Activated naive CD8-positive, alpha-beta T cell treated with anti-CD3 and anti-CD28 coated beads, Interleukin-2, amount 50 U/mL, for 24 hours (primary cell): ENCODE measurements around the gene ADAMTS16.

Experiments
- ATAC-seq: fragments of 150-1000 bp; cut with Tn5 transposase; one replicate; pipeline ENCODE4 v1.10.0; 2021
- DNase-seq: peaks from one replicate; pipeline ENCODE4 v3.0.0; 2021
- H3K27ac Mint-ChIP-seq: one replicate; pipeline ENCODE4 v1.8.0; 2021; ENCODE audit warnings: mild to moderate bottlenecking, mixed read lengths
- H3K27me3 Mint-ChIP-seq: one replicate; pipeline ENCODE4 v1.8.0; 2021; ENCODE audit warnings: mixed read lengths
- H3K36me3 Mint-ChIP-seq: one replicate; pipeline ENCODE4 v1.8.0; 2021; ENCODE audit warnings: low read depth, mixed read lengths
- H3K4me1 Mint-ChIP-seq: one replicate; pipeline ENCODE4 v1.8.0; 2021; ENCODE audit warnings: mixed read lengths
- H3K4me3 Mint-ChIP-seq: one replicate; pipeline ENCODE4 v1.8.0; 2021; ENCODE audit warnings: mild to moderate bottlenecking, moderate library complexity, mixed read lengths
- H3K9me3 Mint-ChIP-seq: one replicate; pipeline ENCODE4 v1.8.0; 2021; ENCODE audit warnings: mixed read lengths

ADAMTS16 gene

DNA sequence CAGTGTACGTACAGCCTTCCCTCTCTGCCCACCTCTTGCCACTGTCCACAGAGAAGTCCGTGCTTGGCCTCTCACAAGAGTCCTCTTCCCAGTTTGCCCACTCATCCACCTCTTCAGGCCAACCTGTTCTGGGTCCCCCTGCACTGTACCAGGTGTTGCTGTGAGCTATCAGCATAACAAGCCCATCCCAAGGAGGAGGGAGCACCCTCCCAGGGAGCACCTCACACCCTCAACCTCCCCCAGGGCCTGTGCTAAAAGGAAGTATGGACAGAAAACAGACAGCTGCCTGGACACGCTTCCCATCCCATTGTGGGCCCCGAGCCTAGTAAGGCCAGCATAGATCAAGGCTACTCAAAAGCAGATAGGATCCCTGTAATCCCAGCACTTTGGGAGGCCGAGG, 168.2 kb downstream of the ADAMTS16 start:
- no peak for ATAC-seq
- H3K4me1 Mint-ChIP-seq, result no peaks in the 10 kb centered on the region
- H3K4me3 Mint-ChIP-seq, result no peak overlapping the region
- H3K36me3 Mint-ChIP-seq, result no peaks in the 10 kb centered on the region
- H3K9me3 Mint-ChIP-seq, result peaks cover 3% of the 10 kb centered on the region
- no peak for DNase-seq
- no peaks in the 10 kb centered on the region for H3K27me3 Mint-ChIP-seq
- H3K27ac Mint-ChIP-seq, result no peak overlapping the region

DNA sequence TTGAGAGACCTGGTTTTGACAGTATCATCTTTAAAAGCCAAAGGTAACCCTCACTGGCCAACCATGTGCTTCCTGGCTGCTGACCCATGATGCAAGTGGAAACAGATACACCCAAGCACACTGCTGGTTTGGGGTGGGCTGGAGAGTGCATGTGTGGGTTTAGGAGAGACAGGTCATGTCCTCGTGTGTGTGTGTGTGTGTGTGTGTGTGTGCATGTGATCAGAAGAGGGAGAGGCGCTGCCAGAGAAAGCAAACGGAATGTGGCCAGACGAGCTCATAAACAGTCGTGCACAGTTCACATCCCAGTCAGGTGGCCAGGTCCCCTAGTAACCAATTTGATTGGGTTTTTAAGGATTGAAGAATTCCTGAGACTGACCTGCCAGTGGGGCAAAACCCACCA, 169.5 kb downstream of the ADAMTS16 start:
- no peak overlapping the region for H3K27ac Mint-ChIP-seq
- ATAC-seq (no peak), DNase-seq (no peak)
- no peaks in the 10 kb centered on the region for H3K27me3 Mint-ChIP-seq
- H3K9me3 Mint-ChIP-seq, result peaks cover 3% of the 10 kb centered on the region
- H3K4me3 Mint-ChIP-seq, result no peak overlapping the region
- H3K4me1 Mint-ChIP-seq, result no peaks in the 10 kb centered on the region
- no peaks in the 10 kb centered on the region for H3K36me3 Mint-ChIP-seq

DNA sequence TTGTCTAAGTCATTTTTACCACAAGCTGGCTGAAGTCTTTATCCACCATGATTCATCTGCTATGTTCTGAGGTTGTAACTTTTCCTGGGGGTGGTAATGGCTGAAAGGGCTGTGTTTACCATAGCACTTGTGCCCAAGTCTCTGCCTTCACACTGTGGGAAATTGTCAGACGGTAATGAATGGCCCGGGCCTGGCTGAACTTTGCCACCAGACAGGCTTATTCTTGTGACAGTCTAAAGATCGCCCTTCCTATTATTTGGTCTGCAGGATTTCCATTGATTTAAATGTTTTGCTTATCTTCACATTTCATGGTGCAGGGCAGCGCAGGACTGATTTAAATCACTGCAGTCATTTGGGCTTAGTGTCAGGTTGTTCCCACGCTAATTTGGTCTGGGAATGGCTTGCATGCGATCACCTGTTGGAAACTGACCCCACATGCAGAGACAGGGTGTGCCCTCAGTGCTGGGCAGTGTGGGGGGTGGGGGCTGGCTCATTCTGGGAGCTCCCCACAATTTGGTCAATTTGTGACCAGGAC, 173.0 kb downstream of the ADAMTS16 start:
- H3K4me1 Mint-ChIP-seq, result no peaks in the 10 kb centered on the region
- ATAC-seq, result no peak

DNA sequence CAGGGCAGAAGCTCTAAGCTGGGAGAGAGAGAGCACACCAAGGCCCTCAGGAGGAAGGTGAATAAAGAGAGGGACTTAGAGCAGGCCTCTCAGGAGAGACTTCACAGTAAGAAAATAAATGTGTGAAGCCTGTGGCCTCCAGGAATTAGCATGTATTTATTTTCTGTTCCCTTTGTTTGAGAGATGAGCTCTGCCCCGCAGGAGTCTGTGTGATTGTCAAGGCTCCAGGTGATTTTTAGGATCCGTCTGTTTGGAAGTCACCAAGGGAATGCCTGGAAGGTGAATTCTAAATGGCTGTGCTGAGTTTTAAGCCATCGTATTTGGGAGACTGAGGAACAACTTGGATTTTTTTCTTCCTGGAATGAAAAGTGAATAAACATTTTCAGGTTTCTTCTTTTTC, 174.0 kb downstream of the ADAMTS16 start:
- Mint-ChIP-seq H3K27ac (no peak overlapping the region), H3K4me3 (no peak overlapping the region), H3K4me1 (no peaks in the 10 kb centered on the region), H3K9me3 (peaks cover 3% of the 10 kb centered on the region), H3K27me3 (no peaks in the 10 kb centered on the region), H3K36me3 (no peaks in the 10 kb centered on the region)
- DNase-seq (no peak), ATAC-seq (no peak)

More for the DNA sequence above, 173.0 kb downstream of the ADAMTS16 start:
- Mint-ChIP-seq H3K36me3 (no peaks in the 10 kb centered on the region), H3K27me3 (no peaks in the 10 kb centered on the region), H3K9me3 (peaks cover 3% of the 10 kb centered on the region), H3K27ac (no peak overlapping the region), H3K4me3 (no peak overlapping the region)
- no peak for DNase-seq

DNA sequence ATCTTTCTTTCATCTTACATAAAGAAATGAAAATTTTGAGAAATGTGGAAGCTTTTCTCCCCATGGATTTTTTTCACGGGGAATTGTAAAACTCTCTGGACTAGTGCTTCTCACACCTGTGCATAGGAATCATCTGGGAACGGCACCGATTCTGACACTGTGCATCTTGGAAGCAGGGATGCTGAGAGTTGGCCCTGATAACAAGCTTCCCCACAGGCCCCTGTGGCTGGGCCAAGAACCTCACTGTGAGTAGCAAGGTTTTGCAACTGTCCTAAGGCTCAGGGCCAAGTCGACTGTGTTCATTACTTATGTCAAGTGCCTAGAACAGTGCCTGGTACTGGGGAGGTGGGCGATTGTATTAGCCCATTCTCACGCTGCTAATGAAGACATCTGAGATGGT, 174.5 kb downstream of the ADAMTS16 start:
- no peak overlapping the region for H3K4me3 Mint-ChIP-seq
- peaks cover 4% of the 10 kb centered on the region for H3K9me3 Mint-ChIP-seq
- no peak for ATAC-seq

DNA sequence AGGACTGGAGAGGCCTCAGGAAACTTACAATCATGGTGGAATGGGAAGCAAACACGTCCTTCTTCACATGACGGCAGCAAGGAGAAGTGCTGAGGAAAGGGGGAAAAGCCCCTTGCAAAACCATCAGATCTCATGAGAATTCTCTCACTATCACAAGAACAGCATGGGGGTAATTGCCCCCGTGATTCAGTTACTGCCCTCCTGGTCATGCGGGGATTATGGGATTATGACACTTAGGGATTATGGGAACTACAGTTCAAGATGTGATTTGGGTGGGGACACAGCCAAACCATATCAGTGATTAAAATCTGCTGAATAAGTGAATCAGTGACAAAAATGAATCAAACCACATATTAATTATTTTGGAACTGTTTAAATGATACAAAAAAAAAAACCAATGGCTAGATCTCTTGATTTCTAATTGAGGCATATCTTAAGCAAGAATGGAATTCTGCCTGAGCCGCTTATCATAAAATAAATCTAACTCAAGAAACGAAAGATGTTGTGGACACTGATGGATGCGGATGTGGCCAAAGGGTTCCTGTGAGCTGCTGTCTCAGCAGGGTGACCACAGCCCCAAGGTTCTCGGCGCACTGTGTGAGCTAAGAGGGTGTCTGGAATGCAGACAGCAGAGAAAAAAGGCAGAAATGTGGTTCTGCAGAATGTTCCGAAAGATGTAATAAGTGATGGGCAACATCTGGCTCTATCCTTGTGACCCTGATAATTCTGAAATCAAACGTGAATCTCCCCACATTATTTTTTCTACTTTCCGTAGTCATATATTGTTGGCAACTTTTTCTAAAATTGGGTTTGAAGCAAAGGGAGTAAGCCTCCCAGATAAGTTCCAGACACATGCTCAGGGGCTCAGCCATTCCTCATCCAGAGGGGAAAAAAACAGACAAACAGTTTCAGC, 175.2 kb downstream of the ADAMTS16 start:
- H3K4me1 Mint-ChIP-seq, result no peaks in the 10 kb centered on the region
- no peaks in the 10 kb centered on the region for H3K36me3 Mint-ChIP-seq
- ATAC-seq (no peak), DNase-seq (no peak)
- H3K27ac Mint-ChIP-seq, result no peak overlapping the region
- H3K4me3 Mint-ChIP-seq, result no peak overlapping the region
- peaks cover 8% of the 10 kb centered on the region for H3K9me3 Mint-ChIP-seq
- no peaks in the 10 kb centered on the region for H3K27me3 Mint-ChIP-seq

More for the DNA sequence above, 174.5 kb downstream of the ADAMTS16 start:
- Mint-ChIP-seq H3K27ac (no peak overlapping the region), H3K36me3 (no peaks in the 10 kb centered on the region), H3K4me1 (no peaks in the 10 kb centered on the region), H3K27me3 (no peaks in the 10 kb centered on the region)
- DNase-seq, result no peak

DNA sequence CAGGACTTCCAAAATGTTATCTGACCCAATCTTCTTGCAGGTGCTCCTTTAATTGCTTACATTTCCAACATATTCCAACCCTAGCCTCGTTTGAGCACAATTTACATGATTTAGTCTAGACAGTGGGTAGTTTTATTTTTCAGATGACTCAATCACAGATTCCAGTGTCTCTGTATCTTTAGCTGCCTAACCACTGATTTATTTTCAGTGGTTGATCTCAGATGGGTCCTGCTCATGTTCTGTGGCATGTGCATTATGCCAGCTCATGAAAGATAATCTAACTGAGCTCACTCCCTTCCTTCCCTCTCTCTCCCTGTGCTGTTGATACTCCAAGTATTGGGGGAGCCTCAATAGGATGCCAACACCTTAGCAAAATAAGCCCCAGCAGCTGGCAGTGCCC, 176.2 kb downstream of the ADAMTS16 start:
- H3K9me3 Mint-ChIP-seq, result peaks cover 11% of the 10 kb centered on the region
- DNase-seq, result no peak
- H3K4me1 Mint-ChIP-seq, result no peaks in the 10 kb centered on the region
- no peak for ATAC-seq
- no peaks in the 10 kb centered on the region for H3K27me3 Mint-ChIP-seq
- no peaks in the 10 kb centered on the region for H3K36me3 Mint-ChIP-seq
- no peak overlapping the region for H3K4me3 Mint-ChIP-seq
- no peak overlapping the region for H3K27ac Mint-ChIP-seq

DNA sequence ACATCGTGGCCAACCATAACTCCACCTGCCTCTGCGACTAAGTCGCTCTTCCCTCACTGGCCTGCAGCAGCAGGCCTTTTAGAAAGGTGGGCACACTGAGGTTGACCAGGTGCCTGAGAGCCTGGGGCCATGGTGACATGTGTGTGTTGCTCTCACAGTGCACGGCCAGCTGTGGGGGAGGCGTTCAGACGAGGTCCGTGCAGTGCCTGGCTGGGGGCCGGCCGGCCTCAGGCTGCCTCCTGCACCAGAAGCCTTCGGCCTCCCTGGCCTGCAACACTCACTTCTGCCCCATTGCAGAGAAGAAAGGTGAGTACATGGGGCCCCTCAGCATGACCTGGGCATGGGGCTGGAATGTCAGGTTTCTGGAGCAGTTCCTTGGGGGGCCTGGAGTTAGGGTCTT, 177.8 kb downstream of the ADAMTS16 start:
- ATAC-seq (no peak), DNase-seq (no peak)
- H3K27ac Mint-ChIP-seq, result no peak overlapping the region
- no peaks in the 10 kb centered on the region for H3K4me1 Mint-ChIP-seq
- no peaks in the 10 kb centered on the region for H3K36me3 Mint-ChIP-seq
- H3K9me3 Mint-ChIP-seq, result peaks cover 20% of the 10 kb centered on the region
- H3K27me3 Mint-ChIP-seq, result no peaks in the 10 kb centered on the region
- H3K4me3 Mint-ChIP-seq, result no peak overlapping the region

DNA sequence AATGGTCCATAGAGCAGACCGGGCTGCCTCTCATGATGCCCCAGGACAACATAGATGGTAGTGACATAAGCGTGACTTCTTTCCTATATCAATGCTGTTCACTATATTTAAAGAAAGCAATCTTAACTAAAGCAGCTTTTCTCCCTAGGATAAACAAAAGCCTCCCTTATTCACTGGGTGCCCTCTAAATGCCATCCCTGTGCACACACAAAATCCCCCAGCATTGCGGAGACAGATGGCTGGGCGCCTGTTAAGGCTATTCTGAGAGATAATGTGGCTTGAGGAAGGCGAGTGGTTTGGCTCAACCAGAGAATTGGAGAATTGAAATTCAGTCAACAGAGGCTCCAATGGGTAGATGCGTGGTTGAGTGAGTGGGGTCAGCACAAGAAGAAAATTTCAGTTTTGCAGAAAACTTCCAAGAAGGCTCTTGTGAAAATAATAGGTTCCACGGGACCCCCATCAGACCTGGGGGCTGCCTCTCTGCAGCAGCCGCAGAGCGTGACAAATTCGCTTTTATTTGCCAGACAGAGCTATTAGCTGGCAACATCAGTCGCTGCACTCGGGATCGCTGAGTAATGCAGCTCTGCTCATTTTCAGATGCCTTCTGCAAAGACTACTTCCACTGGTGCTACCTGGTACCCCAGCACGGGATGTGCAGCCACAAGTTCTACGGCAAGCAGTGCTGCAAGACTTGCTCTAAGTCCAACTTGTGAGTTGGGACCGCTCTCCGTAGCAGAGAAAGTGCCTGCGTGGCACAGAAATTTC, 178.5 kb downstream of the ADAMTS16 start:
- H3K4me3 Mint-ChIP-seq, result no peak overlapping the region
- no peaks in the 10 kb centered on the region for H3K27me3 Mint-ChIP-seq
- H3K27ac Mint-ChIP-seq, result no peak overlapping the region
- no peaks in the 10 kb centered on the region for H3K36me3 Mint-ChIP-seq
- ATAC-seq (no peak), DNase-seq (no peak)
- peaks cover 20% of the 10 kb centered on the region for H3K9me3 Mint-ChIP-seq
- H3K4me1 Mint-ChIP-seq, result no peaks in the 10 kb centered on the region

DNA sequence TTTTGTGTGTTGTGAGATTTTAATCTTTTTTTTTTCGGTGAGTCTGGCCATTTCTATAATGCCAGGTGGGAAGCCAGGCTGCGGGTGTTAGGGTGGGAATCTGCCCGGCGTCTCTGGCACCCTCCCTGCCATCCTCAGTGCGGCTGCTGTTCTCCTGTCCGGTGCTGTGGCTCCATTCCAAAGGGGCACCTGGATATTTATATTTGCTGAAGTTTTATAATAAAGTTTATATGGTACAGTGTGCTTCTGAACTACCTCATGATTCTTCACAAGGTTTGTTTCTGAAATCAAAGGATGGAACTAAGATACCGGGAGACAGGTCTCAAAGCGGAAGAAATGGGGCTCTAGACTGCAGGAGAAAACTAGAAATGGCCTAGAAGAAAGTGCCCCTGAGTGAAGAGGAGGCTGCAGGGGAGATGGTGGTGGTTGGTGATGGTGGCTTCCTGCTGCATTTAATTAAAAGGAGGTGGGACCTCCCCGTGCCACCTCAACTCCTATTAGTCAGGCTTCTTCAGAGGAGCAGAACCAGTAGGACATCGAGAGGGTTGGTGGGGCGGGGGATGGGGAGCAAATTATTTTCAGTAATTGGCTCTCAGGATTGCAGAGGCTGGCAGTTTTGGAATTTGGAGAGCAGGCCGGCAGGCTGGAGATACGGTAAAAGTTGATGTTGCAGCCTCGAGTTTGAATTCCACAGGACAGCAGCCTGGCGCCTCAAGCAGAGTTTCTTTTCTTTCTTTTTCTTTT, 180.1 kb downstream of the ADAMTS16 start:
- ATAC-seq (no peak), DNase-seq (no peak)
- H3K36me3 Mint-ChIP-seq, result no peaks in the 10 kb centered on the region
- no peak overlapping the region for H3K27ac Mint-ChIP-seq
- H3K4me1 Mint-ChIP-seq, result no peaks in the 10 kb centered on the region
- H3K4me3 Mint-ChIP-seq, result no peak overlapping the region
- H3K27me3 Mint-ChIP-seq, result no peaks in the 10 kb centered on the region
- peaks cover 20% of the 10 kb centered on the region for H3K9me3 Mint-ChIP-seq

DNA sequence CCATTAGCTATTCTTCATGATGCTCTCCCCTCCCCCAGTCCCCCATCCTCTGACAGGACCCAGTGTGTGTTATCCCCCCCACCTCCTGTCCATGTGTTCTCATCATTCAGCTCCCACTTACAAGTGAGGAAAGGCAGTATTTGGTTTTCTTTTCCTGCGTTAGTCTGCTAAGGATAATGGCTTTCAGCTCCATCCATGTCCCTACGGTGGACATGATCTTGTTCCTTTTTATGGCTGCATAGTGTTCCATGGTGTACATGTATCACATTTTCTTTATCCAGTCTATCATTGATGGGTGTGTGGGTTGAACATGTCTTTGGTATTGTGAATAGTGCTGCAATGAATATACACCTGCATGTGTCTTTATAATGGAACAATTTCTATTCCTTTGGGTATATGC, 181.0 kb downstream of the ADAMTS16 start:
- no peaks in the 10 kb centered on the region for H3K36me3 Mint-ChIP-seq
- H3K4me1 Mint-ChIP-seq, result no peaks in the 10 kb centered on the region
- ATAC-seq (no peak), DNase-seq (no peak)
- H3K27ac Mint-ChIP-seq, result no peak overlapping the region
- H3K27me3 Mint-ChIP-seq, result no peaks in the 10 kb centered on the region
- H3K9me3 Mint-ChIP-seq, result peaks cover 20% of the 10 kb centered on the region
- no peak overlapping the region for H3K4me3 Mint-ChIP-seq

DNA sequence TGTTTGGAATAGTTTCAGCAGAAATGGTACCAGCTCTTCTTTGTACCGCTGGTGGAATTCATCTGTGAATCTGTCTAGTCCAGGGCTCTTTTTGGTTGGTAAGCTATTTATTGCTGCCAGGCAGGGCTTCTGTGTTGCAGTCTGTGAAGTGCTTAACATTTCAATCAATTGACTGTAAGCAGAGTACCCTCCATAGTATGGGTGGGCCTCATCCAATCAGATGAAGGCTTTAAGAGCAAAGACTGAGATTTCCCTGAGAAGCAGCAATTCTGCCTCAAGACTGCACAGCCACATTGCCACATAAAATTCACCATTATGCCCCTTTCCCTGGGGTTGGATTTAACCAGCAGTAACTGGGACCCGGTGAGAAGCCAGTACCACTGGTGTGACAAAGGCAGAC, 183.4 kb downstream of the ADAMTS16 start:
- no peaks in the 10 kb centered on the region for H3K36me3 Mint-ChIP-seq
- peaks cover 4% of the 10 kb centered on the region for H3K27me3 Mint-ChIP-seq
- no peaks in the 10 kb centered on the region for H3K4me1 Mint-ChIP-seq
- no peak overlapping the region for H3K4me3 Mint-ChIP-seq
- H3K27ac Mint-ChIP-seq, result no peak overlapping the region
- DNase-seq (no peak), ATAC-seq (no peak)
- peaks cover 32% of the 10 kb centered on the region for H3K9me3 Mint-ChIP-seq

DNA sequence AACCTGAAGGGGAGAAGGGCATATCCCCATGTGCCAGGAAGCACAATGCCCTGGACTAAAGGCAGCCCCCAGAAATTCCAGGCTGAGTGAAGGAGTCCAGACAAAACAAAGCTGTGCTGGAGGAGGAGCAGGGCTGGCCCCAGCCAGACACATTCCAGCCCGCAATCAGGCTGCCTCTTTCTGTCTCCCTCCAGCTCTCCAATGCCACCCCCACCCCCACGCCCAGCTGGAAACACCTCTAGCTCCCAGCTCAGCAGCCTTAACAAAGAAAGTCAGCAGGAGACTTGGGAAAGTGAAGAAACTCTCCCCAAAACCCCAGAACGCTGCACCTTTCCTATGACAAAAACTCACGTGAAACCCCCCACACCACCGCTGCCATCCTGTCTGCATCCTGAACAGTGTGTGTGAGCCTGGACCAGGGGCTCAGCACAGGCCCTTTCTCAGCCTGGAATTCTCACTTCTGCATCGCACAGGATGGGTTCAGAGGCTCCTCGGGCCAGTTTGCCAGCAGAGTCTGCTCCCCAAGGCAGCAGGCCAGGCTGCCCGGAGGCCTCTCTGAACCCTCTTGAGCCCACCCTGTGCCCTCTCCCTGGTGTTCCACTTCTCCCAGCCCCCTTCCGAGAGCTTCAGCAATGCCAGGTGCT, 186.1 kb downstream of the ADAMTS16 start:
- ATAC-seq, result no peak
- Mint-ChIP-seq H3K4me3 (no peak overlapping the region), H3K27me3 (peaks cover 4% of the 10 kb centered on the region), H3K9me3 (peaks cover 27% of the 10 kb centered on the region), H3K36me3 (no peaks in the 10 kb centered on the region), H3K4me1 (no peaks in the 10 kb centered on the region), H3K27ac (no peak overlapping the region)
- DNase-seq, result no peak

DNA sequence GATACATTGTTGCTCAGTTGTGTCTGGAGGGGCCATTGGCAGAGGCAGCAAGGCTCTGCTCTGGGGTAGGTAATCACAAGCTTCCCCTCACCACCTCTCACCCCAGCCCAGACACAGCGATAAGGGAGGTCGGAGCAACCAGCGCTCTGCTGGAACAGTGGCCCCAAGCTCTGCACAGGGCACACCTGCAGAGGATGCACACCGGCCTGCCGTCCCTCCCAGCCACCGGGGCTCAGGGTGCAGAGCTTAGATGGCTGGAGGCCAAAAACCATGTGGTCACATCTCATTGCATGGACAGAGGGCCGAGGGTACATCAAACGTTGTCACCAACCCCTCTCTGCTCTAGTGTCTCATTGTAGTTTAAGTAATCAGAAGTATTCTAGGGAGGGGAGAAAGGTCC, 187.0 kb downstream of the ADAMTS16 start:
- H3K4me1 Mint-ChIP-seq, result no peaks in the 10 kb centered on the region
- H3K4me3 Mint-ChIP-seq, result no peak overlapping the region
- DNase-seq (no peak), ATAC-seq (no peak)
- H3K27ac Mint-ChIP-seq, result no peak overlapping the region
- H3K9me3 Mint-ChIP-seq, result peaks cover 18% of the 10 kb centered on the region
- H3K36me3 Mint-ChIP-seq, result no peaks in the 10 kb centered on the region
- H3K27me3 Mint-ChIP-seq, result peaks cover 4% of the 10 kb centered on the region
